Activated CD8-positive, alpha-beta T cell treated with anti-CD3 and anti-CD28 coated beads for 36 hours (primary cell): Measurements from ENCODE around the gene PSPN. TPM values are rescaled to one million over a fixed set of nuclear protein-coding genes. Genes with fewer than 3 reads are reported as not detected.

ENCODE experiments used
- ATAC-seq: fragments of 200-7000 bp; cut with Tn5 transposase; one replicate; pipeline ENCODE4 v1.10.0; 2021; ENCODE audit warnings: mild to moderate bottlenecking, moderate library complexity
- CTCF ChIA-PET: fragments of 350-600 bp; sonication (Branson Sonifier 250); formaldehyde crosslinking; loops from one replicate; lab custom pipeline; 2021; ENCODE audit warnings: antibody characterized with exemption; lab: Charles Lee
- POLR2A ChIA-PET: fragments of 350-600 bp; sonication (Branson Sonifier 250); formaldehyde crosslinking; loops from one replicate; lab custom pipeline; 2021; ENCODE audit warnings: antibody characterized with exemption; lab: Charles Lee
- DNase-seq: peaks from one replicate; pipeline ENCODE4 v3.0.0-alpha.2; 2020
- H3K27ac Mint-ChIP-seq: one replicate; pipeline ENCODE4 v1.8.0; 2021; ENCODE audit warnings: mild to moderate bottlenecking, mixed read lengths
- H3K27me3 Mint-ChIP-seq: one replicate; pipeline ENCODE4 v1.8.0; 2021; ENCODE audit warnings: mixed read lengths
- H3K36me3 Mint-ChIP-seq: one replicate; pipeline ENCODE4 v1.8.0; 2021; ENCODE audit warnings: low read depth, mixed read lengths
- H3K4me1 Mint-ChIP-seq: one replicate; pipeline ENCODE4 v1.8.0; 2021; ENCODE audit warnings: low read depth, mixed read lengths
- H3K4me3 Mint-ChIP-seq: one replicate; pipeline ENCODE4 v1.8.0; 2021; ENCODE audit warnings: mild to moderate bottlenecking, moderate library complexity, mixed read lengths
- H3K9me3 Mint-ChIP-seq: one replicate; pipeline ENCODE4 v1.8.0; 2021; ENCODE audit warnings: mixed read lengths
- CTCF ChIP-seq: fragments of 200-600 bp; IDR thresholded peaks from one replicate; pipeline ENCODE4 v1.8.0; 2022; ENCODE audit warnings: antibody characterized with exemption, mild to moderate bottlenecking
- intact Hi-C: fragments of 100-400 bp; cut with micrococcal nuclease; formaldehyde crosslinking; loops from one replicate; pipeline ENCODE4 v1.10.0; 2022
- total RNA-seq, 2 experiments: library from RNA; stranded (reverse); gene quantifications; one replicate each; pipeline ENCODE4 v1.2.3, GENCODE V29; 2021

PSPN gene
- total RNA-seq, 2 experiments from 2014 or later = 1.2 to 1.4 TPM

GRCh38 chr19:6378041-6378440, 2.3 kb upstream of the PSPN start:
- ATAC-seq = no peak
- Mint-ChIP-seq H3K4me1 (peaks cover 7% of the 10 kb centered on the region), H3K27me3 (no peaks in the 10 kb centered on the region), H3K27ac (no peak overlapping the region), H3K36me3 (peaks cover 30% of the 10 kb centered on the region), H3K9me3 (no peaks in the 10 kb centered on the region), H3K4me3 (no peak overlapping the region)
- CTCF ChIA-PET = interaction anchor here (1.0 kb wide), 1 partner anchor 18 kb away, joined by 3 read pairs; no protein-coding TSS in a partner anchor
- no peak for DNase-seq
- intact Hi-C loops = no loop called here
- POLR2A ChIA-PET = interaction anchor here (0.8 to 1.6 kb wide), 2 partner anchors 12 to 46 kb away, joined by 3 to 4 read pairs; partner anchors contain the start of gene KHSRP
- TF ChIP-seq CTCF = no peak

- Mint-ChIP-seq H3K27ac (no peak overlapping the region), H3K27me3 (no peaks in the 10 kb centered on the region), H3K4me1 (peaks cover 10% of the 10 kb centered on the region), H3K9me3 (no peaks in the 10 kb centered on the region), H3K4me3 (no peak overlapping the region), H3K36me3 (peaks cover 24% of the 10 kb centered on the region)
- no peak for DNase-seq
- POLR2A ChIA-PET = interaction anchor here (0.9 to 1.1 kb wide), 2 partner anchors 11 to 46 kb away, joined by 3 read pairs; no protein-coding TSS in a partner anchor
- CTCF ChIA-PET = no interaction called here
- intact Hi-C loops = no loop called here
- no peak for ATAC-seq
- no peak for TF ChIP-seq CTCF
Observed at GRCh38 chr19:6376512-6377190, 918 bp upstream of the PSPN start.

GRCh38 chr19:6374711-6375410, 872 bp downstream of the PSPN start:
- no peak overlapping the region for H3K4me3 Mint-ChIP-seq
- no peaks in the 10 kb centered on the region for H3K9me3 Mint-ChIP-seq
- H3K36me3 Mint-ChIP-seq = peaks cover 9% of the 10 kb centered on the region
- ChIA-PET POLR2A (no interaction called here), CTCF (interaction anchor here (0.9 kb wide), 1 partner anchor 18 kb away, joined by 3 read pairs; no protein-coding TSS in a partner anchor)
- no peaks in the 10 kb centered on the region for H3K27me3 Mint-ChIP-seq
- intact Hi-C loops = no loop called here
- peaks cover 10% of the 10 kb centered on the region for H3K4me1 Mint-ChIP-seq
- H3K27ac Mint-ChIP-seq = no peak overlapping the region
- TF ChIP-seq CTCF = no peak
- ATAC-seq = no peak
- DNase-seq = no peak

- H3K4me3 Mint-ChIP-seq = no peak overlapping the region
- ATAC-seq = no peak
- ChIA-PET CTCF (interaction anchor here (0.6 kb wide), 1 partner anchor 1059 kb away, joined by 3 read pairs; no protein-coding TSS in a partner anchor), POLR2A (interaction anchor here (3.8 kb wide), 1 partner anchor 12 kb away, joined by 20 read pairs; the partner anchor contains the start of gene CLPP)
- no peaks in the 10 kb centered on the region for H3K27me3 Mint-ChIP-seq
- peaks cover 5% of the 10 kb centered on the region for H3K36me3 Mint-ChIP-seq
- DNase-seq = no peak
- TF ChIP-seq CTCF = no peak
- intact Hi-C loops = no loop called here
- H3K4me1 Mint-ChIP-seq = peaks cover 12% of the 10 kb centered on the region
- no peaks in the 10 kb centered on the region for H3K9me3 Mint-ChIP-seq
- H3K27ac Mint-ChIP-seq = no peak overlapping the region
Observed at GRCh38 chr19:6374161-6374709, 1.5 kb downstream of the PSPN start.
